ENCODE measurements around the gene GLT8D1. TPM values are rescaled to one million over a fixed set of nuclear protein-coding genes. Genes with fewer than 3 reads are reported as not detected.
"Not testable (repeated sequence)": the region's sequence is repeated elsewhere in the genome, so short reads cannot be mapped to it uniquely, and the experiment has no call there.

The GLT8D1 gene
- total RNA-seq, 1 donor from 2014 or later = 29.2 TPM

DNA sequence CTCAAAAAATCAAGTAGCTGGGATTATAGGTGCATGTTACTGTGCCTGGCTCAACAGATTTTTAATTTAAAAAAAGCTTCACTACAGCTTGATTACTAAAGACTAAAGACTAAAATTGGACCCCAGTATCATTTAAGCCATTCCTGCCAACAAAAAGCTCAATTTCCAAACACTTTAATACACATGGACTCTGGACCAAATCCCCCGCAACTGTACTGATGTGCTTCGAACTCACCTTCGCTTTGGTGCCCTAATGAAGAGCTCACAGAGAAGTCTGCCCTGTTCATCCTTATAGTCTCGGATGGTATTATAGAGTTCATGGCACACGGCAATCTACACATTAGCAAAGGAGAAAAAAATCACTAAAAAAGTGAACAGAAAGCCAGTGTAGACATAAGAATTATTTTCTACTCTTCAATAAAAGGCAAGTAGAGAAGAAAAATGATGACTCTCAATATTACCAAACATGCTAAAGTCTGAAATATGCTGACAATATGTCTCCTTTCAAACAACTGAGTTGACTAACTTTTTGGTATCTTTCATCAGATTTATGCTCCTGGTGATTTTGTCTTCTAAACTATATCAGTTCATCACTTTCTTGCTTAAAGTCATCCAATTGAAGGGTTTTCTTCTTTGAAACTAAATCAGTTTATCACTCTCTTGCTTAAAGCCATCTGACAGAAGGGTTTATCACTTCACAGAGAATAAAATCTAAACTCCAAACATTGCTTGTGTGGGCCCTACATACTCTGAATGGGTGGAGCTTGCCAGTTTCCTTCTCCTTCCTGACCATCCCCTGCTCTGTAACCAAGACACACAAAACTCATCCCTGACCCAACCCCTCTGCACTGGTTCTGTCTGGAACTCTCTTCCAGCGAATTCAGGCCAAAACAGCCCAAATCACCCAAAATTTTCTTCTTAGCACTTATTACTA lies 27.1 kb downstream of the GLT8D1 start:
- TF ChIP-seq, protein P1, sequence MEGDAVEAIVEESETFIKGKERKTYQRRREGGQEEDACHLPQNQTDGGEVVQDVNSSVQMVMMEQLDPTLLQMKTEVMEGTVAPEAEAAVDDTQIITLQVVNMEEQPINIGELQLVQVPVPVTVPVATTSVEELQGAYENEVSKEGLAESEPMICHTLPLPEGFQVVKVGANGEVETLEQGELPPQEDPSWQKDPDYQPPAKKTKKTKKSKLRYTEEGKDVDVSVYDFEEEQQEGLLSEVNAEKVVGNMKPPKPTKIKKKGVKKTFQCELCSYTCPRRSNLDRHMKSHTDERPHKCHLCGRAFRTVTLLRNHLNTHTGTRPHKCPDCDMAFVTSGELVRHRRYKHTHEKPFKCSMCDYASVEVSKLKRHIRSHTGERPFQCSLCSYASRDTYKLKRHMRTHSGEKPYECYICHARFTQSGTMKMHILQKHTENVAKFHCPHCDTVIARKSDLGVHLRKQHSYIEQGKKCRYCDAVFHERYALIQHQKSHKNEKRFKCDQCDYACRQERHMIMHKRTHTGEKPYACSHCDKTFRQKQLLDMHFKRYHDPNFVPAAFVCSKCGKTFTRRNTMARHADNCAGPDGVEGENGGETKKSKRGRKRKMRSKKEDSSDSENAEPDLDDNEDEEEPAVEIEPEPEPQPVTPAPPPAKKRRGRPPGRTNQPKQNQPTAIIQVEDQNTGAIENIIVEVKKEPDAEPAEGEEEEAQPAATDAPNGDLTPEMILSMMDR (IDR thresholded peaks at IDR 0.05; ENCODE audit: borderline replicate concordance) = no peak
- H3K27me3 ChIP-seq (ENCODE audit: low read depth) = no peaks in the 10 kb centered on the region
- H3K9me3 ChIP-seq (replicated peaks) = no peaks in the 10 kb centered on the region
- no peak overlapping the region for H3K27ac ChIP-seq (replicated peaks)
- no peak overlapping the region for H3K4me3 ChIP-seq
- intact Hi-C loops (cut with micrococcal nuclease) = no loop called here
- H3K36me3 ChIP-seq = peaks cover 67% of the 10 kb centered on the region
- peaks cover 47% of the 10 kb centered on the region for H3K4me1 ChIP-seq
- DNase-seq = no peak

DNA sequence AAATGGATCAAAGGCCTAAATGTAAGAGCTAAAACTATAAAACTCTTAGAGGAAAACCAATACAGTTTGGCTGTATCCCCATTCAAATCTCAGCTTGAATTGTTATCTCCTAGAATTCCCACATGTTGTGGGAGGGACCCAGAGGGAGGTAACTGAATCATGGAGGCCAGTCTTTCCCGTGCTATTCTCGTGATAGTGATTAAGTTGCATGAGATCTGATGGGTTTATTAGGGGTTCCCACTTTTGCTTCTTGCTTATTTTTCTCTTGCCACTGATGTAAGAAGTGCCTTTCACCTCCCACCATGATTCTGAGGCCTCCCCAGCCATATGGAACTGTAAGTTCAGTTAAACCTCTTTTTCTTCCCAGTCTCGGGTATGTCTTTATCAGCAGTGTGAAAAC lies 29.4 kb downstream of the GLT8D1 start:
- peaks cover 30% of the 10 kb centered on the region for H3K4me1 ChIP-seq
- H3K27ac ChIP-seq (replicated peaks); H3K4me3 ChIP-seq; H3K27me3 ChIP-seq (ENCODE audit: low read depth); intact Hi-C loops (cut with micrococcal nuclease); H3K9me3 ChIP-seq (replicated peaks); DNase-seq: not testable (repeated sequence)
- H3K36me3 ChIP-seq = peaks cover 89% of the 10 kb centered on the region

DNA sequence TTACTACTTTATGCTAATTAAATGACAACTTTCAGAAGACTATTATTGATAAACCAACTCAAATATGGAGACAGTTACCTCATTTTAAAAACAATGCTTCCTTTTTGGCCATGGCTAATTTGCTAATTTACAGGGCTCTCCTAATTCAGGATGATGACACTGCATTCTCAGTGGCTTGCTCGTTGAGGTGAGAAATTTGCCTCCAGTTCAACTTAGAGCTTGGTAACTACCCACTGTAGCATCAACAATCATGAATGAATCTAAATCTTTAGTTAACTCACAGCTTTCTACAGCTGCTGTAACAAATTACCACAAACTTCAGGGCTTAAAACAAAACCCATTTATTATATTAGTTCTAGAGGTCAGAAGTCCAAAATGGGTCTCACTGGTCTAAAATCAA lies 33.9 kb downstream of the GLT8D1 start:
- no peaks in the 10 kb centered on the region for H3K9me3 ChIP-seq (replicated peaks)
- peaks cover 19% of the 10 kb centered on the region for H3K4me1 ChIP-seq
- H3K27me3 ChIP-seq (ENCODE audit: low read depth) = no peaks in the 10 kb centered on the region
- DNase-seq = no peak
- intact Hi-C loops (cut with micrococcal nuclease) = no loop called here
- peak overlapping the region; percentile 56 for H3K27ac ChIP-seq (replicated peaks)
- H3K36me3 ChIP-seq = peaks cover 72% of the 10 kb centered on the region
- TF ChIP-seq, protein P1 (IDR thresholded peaks at IDR 0.05; ENCODE audit: borderline replicate concordance) = no peak
- H3K4me3 ChIP-seq = no peak overlapping the region

DNA sequence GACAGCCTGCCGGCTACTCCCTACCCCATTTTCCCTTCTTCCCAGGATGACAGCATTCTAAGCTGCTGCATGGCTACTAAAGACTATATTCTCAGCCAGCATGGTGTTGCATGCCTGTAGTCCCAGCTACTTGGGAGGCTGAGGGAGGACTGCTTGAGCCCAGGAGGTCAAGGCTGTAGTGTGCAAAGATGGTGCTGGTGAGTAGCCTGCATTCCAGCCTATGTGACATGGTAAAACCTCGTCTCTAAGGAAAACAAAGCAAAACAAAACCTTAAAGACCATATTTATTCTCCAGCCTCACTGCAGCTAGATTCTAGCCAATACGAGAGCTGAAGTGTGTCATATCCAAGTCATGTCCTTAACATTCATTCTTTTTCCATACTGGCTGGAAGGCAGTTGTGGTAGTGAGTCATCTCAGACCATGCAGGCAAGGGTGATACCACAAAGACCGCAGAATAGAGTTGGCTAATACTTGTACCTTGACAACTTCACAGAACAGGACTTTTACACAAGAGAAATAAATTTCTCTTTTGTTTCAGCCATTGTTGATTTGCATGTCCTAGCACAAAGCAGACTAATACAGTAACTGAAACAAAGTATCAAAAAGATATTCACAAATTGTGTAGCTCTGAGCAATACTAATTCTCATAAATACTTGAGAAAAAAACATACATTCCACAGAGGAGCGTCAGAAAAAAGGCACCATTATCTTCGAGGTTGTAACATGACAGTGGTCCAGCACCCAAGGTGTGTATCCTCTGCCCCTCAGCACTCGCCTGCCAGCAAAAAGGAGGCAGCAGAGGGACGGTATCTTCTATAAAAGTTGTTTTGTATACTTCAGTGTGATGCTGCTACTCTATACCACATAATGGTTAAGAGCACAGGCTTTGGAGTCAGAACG lies 34.7 kb downstream of the GLT8D1 start:
- Histone ChIP-seq H3K4me3 (no peak overlapping the region), H3K27ac (replicated peaks) (peak overlapping the region; percentile 56), H3K9me3 (replicated peaks) (no peaks in the 10 kb centered on the region), H3K4me1 (peaks cover 19% of the 10 kb centered on the region), H3K36me3 (peaks cover 72% of the 10 kb centered on the region), H3K27me3 (ENCODE audit: low read depth) (no peaks in the 10 kb centered on the region)
- TF ChIP-seq, protein P1 (IDR thresholded peaks at IDR 0.05; ENCODE audit: borderline replicate concordance) = no peak
- intact Hi-C loops (cut with micrococcal nuclease) = no loop called here
- DNase-seq = no peak

DNA sequence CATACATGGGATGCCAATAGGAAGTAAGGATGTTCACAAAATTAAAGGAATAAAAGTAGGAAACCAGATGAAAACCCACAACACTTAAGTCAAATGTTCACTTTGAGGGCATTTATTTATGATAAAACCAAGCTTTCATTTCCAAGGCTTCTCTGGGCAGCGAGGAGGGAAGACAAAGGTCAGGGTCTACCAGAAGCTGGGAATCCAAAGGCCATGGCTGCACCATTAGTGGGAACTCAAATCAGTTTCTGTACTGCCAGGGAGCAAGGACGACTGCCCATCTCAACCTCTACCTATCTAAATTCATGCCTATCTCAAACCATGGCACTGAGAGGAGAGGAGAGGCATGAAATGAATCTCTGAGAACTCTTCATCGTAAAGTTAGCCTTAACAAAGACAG lies 42.5 kb downstream of the GLT8D1 start:
- TF ChIP-seq, protein P1 (IDR thresholded peaks at IDR 0.05; ENCODE audit: borderline replicate concordance) = no peak
- Histone ChIP-seq H3K27me3 (ENCODE audit: low read depth) (no peaks in the 10 kb centered on the region), H3K9me3 (replicated peaks) (no peaks in the 10 kb centered on the region), H3K4me3 (no peak overlapping the region), H3K27ac (replicated peaks) (no peak overlapping the region), H3K4me1 (no peaks in the 10 kb centered on the region), H3K36me3 (peaks cover 90% of the 10 kb centered on the region)
- intact Hi-C loops (cut with micrococcal nuclease) = no loop called here
- DNase-seq = no peak
